HepG2 (cell line): Measurements from ENCODE around the gene JMJD8. TPM values are rescaled to one million over a fixed set of nuclear protein-coding genes. Genes with fewer than 3 reads are reported as not detected.
A peak's percentile ranks its signal among the peaks of the same experiment; 100 is the strongest.

Experiments
- ELF3 ChIP-seq: IDR thresholded peaks from 2 replicates; pipeline ENCODE4 v1.6.1; 2016; ENCODE audit warnings: missing genetic modification reagents, missing compliant biosample characterization
- ETV5 ChIP-seq: IDR thresholded peaks from 2 replicates; pipeline ENCODE4 v1.6.1; 2018; ENCODE audit warnings: missing biosample characterization, missing genetic modification reagents, inconsistent platforms, borderline replicate concordance
- GABPB1 ChIP-seq: IDR thresholded peaks from 2 replicates; pipeline ENCODE4 v1.6.1; 2016; ENCODE audit warnings: mild to moderate bottlenecking, missing genetic modification reagents, moderate library complexity, missing compliant biosample characterization
- HOXA5 ChIP-seq: sonication (generic); formaldehyde crosslinking; IDR thresholded peaks from 2 replicates; pipeline ENCODE4 v1.4.0; 2020; ENCODE audit warnings: missing genetic modification reagents
- KDM5A ChIP-seq: fragments of 200-600 bp; sonication (generic); IDR thresholded peaks from 2 replicates; pipeline ENCODE4 v1.7.0; 2018; ENCODE audit warnings: antibody characterized with exemption, mild to moderate bottlenecking, low read length, borderline replicate concordance
- PHF8 ChIP-seq: sonication (generic); formaldehyde crosslinking; IDR thresholded peaks from 2 replicates; pipeline ENCODE4 v1.5.0; 2020; ENCODE audit warnings: missing genetic modification reagents
- POLR2A ChIP-seq, 2 experiments: IDR thresholded peaks; 2 replicates each; pipeline ENCODE4 v1.6.1; 2011; ENCODE audit warnings: low read depth in 2 of 2, low read length in 2 of 2, mild to moderate bottlenecking in 1 of 2, moderate library complexity in 1 of 2; ENCODE audit not compliant: insufficient read depth in 1 of 2
- SALL1 ChIP-seq: sonication (generic); formaldehyde crosslinking; IDR thresholded peaks from 2 replicates; pipeline ENCODE4 v1.8.0; 2022; ENCODE audit warnings: mild to moderate bottlenecking, missing genetic modification reagents
- SOX5 ChIP-seq: IDR thresholded peaks from 2 replicates; pipeline ENCODE4 v1.6.1; 2016; ENCODE audit warnings: borderline replicate concordance
- SP4 ChIP-seq: sonication (generic); formaldehyde crosslinking; IDR thresholded peaks from 2 replicates; pipeline ENCODE4 v1.8.1; 2023; ENCODE audit warnings: mild to moderate bottlenecking, missing genetic modification reagents
- THAP11 ChIP-seq: IDR thresholded peaks from 2 replicates; pipeline ENCODE4 v1.6.1; 2016; ENCODE audit warnings: missing biosample characterization, missing genetic modification reagents
- THAP8 ChIP-seq: sonication (generic); formaldehyde crosslinking; IDR thresholded peaks from 2 replicates; pipeline ENCODE4 v1.5.1; 2020; ENCODE audit warnings: missing genetic modification reagents, mild to moderate bottlenecking, borderline replicate concordance
- THYN1 ChIP-seq: sonication (generic); formaldehyde crosslinking; IDR thresholded peaks from 2 replicates; pipeline ENCODE4 v1.8.1; 2023; ENCODE audit warnings: low read depth, mild to moderate bottlenecking, moderate library complexity, missing genetic modification reagents, borderline replicate concordance
- ZBTB14 ChIP-seq: sonication (generic); formaldehyde crosslinking; IDR thresholded peaks from 2 replicates; pipeline ENCODE4 v1.4.0; 2020; ENCODE audit warnings: missing genetic modification reagents
- ZNF430 ChIP-seq: sonication (generic); formaldehyde crosslinking; IDR thresholded peaks from 2 replicates; pipeline ENCODE4 v1.9.0; 2021; ENCODE audit warnings: mild to moderate bottlenecking, missing genetic modification reagents
- ZNF768 ChIP-seq: sonication (generic); formaldehyde crosslinking; IDR thresholded peaks from 2 replicates; pipeline ENCODE4 v1.4.0; 2020; ENCODE audit warnings: missing genetic modification reagents
- ZNF773 ChIP-seq: sonication (generic); formaldehyde crosslinking; IDR thresholded peaks from 2 replicates; pipeline ENCODE4 v1.4.0; 2020; ENCODE audit warnings: missing genetic modification reagents, borderline replicate concordance
- ZNF777 ChIP-seq: sonication (generic); formaldehyde crosslinking; IDR thresholded peaks from 2 replicates; pipeline ENCODE4 v1.4.0; 2020; ENCODE audit warnings: missing genetic modification reagents
- polyA plus RNA-seq, 8 experiments: library from polyadenylated mRNA; depleted of rRNA in 3 of 8; stranded (reverse) in 7 of 8; unstranded in 1 of 8; fragments of >200 nt; fragmentation: Illumina TruSeq in 4 of 8; extraction: Trizol in 4 of 8; gene quantifications; 2 replicates each; pipeline versions ENCODE4 v1.2.1 to v1.2.3, GENCODE V29; 2011 to 2016; ENCODE audit warnings: low read depth in 4 of 8, missing spikeins in 1 of 8, mixed read lengths in 1 of 8; ENCODE audit not compliant: insufficient read depth in 1 of 8
- total RNA-seq, 5 experiments: library from RNA; depleted of rRNA; stranded (reverse); fragments of >200 nt; fragmentation: Illumina TruSeq; extraction: Trizol; gene quantifications; 2 replicates each; pipeline ENCODE4 v1.2.3, GENCODE V29; 2016; ENCODE audit warnings: low read depth in 1 of 5
- TF ChIP-seq, protein P1 (sequence below): IDR thresholded peaks from 2 replicates; pipeline ENCODE4 v1.6.1; 2016; ENCODE audit warnings: missing compliant biosample characterization, missing genetic modification reagents, borderline replicate concordance
- TF ChIP-seq, protein P2 (sequence below): IDR thresholded peaks from 2 replicates; pipeline ENCODE4 v1.6.1; 2012; ENCODE audit warnings: inconsistent platforms
- TF ChIP-seq, protein P3 (sequence below): sonication (generic); formaldehyde crosslinking; IDR thresholded peaks from 2 replicates; pipeline ENCODE4 v1.4.0; 2020; ENCODE audit warnings: mild to moderate bottlenecking, missing genetic modification reagents
- TF ChIP-seq, protein P4 (sequence below): sonication (generic); formaldehyde crosslinking; IDR thresholded peaks from 2 replicates; pipeline ENCODE4 v1.5.0; 2020; ENCODE audit warnings: missing genetic modification reagents

The JMJD8 gene
- total and polyA plus RNA-seq, 2 of the 13 experiments (the other 11 are each of a cell fraction or from before 2014, with no cell fraction given), result 2.6 to 11.8 TPM

DNA sequence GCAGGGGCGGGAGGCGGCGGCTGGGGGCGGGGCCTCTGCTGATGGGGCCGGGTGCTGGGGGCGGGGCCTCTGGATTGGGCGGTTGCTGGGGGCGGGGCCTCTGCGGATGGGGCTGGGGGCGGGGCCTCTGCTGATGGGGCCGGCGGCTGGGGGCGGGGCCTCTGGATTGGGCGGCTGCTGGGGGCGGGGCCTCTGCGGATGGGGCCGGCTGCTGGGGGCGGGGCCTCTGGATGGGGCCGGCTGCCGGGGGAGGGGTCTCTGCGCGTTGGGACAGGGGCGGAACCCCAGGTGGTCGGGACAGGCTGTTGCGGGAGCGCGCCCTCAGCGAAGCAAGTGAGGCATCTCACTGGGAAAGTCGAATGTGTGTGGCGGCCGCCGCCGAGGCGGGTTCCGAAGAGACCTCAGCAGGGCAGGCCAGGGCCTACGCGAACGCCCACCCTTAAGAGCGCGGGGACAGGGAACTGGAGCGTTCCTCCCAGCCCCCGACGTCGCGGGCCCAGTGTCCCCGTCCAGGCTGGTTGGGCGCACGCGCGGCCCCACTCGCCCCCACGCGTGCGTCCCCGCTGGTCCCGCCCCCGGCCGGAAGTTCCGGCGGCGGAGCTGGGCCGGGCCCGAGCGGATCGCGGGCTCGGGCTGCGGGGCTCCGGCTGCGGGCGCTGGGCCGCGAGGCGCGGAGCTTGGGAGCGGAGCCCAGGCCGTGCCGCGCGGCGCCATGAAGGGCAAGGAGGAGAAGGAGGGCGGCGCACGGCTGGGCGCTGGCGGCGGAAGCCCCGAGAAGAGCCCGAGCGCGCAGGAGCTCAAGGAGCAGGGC is 4.1 kb downstream of the JMJD8 start, which contains the start of gene STUB1 (continued):
- TF ChIP-seq KDM5A (peak; percentile 11; the same call in 1 of the 2 replicates), THYN1 (CRISPR knock-in tag) (no peak), ZBTB14 (CRISPR knock-in tag) (peak; percentile 70; the same call in 1 of the 2 replicates), THAP8 (0 out of 2 replicates have a peak, but pooled peaks have one; percentile 43), ZNF773 (CRISPR knock-in tag) (0 out of 2 replicates have a peak, but pooled peaks have one; percentile 76), HOXA5 (CRISPR knock-in tag) (peak; percentile 47; the same call in 1 of the 2 replicates), THAP11 (CRISPR knock-in tag) (peak; percentile 59; the same call in 1 of the 2 replicates), PHF8 (CRISPR knock-in tag) (peak; percentile 64), POLR2A (IDR thresholded peaks at IDR 0.05; ENCODE audit: insufficient read depth in 1 of 2, low read depth in 2 of 2, low read length in 2 of 2) (peak; percentile 48 to 73; a peak in 3 of 4 replicates), ELF3 (CRISPR knock-in tag) (0 out of 2 replicates have a peak, but pooled peaks have one; percentile 13), SALL1 (CRISPR knock-in tag) (0 out of 2 replicates have a peak, but pooled peaks have one; percentile 27), SP4 (CRISPR knock-in tag) (peak; percentile 76; the same call in 1 of the 2 replicates), ETV5 (CRISPR knock-in tag) (peak; percentile 47), GABPB1 (CRISPR knock-in tag) (peak; percentile 86), ZNF777 (CRISPR knock-in tag) (peak; percentile 99), ZNF430 (CRISPR knock-in tag) (peak; percentile 2; the same call in 1 of the 2 replicates), SOX5 (0 out of 2 replicates have a peak, but pooled peaks have one; percentile 10), ZNF768 (CRISPR knock-in tag) (peak; percentile 63; the same call in 1 of the 2 replicates)
- TF ChIP-seq, protein P1, sequence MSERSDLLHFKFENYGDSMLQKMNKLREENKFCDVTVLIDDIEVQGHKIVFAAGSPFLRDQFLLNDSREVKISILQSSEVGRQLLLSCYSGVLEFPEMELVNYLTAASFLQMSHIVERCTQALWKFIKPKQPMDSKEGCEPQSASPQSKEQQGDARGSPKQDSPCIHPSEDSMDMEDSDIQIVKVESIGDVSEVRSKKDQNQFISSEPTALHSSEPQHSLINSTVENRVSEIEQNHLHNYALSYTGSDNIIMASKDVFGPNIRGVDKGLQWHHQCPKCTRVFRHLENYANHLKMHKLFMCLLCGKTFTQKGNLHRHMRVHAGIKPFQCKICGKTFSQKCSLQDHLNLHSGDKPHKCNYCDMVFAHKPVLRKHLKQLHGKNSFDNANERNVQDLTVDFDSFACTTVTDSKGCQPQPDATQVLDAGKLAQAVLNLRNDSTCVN (CRISPR knock-in tag), result peak; percentile 17; the same call in 1 of the 2 replicates
- TF ChIP-seq, protein P2, sequence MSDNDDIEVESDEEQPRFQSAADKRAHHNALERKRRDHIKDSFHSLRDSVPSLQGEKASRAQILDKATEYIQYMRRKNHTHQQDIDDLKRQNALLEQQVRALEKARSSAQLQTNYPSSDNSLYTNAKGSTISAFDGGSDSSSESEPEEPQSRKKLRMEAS, result peak; percentile 80
- TF ChIP-seq, protein P3, sequence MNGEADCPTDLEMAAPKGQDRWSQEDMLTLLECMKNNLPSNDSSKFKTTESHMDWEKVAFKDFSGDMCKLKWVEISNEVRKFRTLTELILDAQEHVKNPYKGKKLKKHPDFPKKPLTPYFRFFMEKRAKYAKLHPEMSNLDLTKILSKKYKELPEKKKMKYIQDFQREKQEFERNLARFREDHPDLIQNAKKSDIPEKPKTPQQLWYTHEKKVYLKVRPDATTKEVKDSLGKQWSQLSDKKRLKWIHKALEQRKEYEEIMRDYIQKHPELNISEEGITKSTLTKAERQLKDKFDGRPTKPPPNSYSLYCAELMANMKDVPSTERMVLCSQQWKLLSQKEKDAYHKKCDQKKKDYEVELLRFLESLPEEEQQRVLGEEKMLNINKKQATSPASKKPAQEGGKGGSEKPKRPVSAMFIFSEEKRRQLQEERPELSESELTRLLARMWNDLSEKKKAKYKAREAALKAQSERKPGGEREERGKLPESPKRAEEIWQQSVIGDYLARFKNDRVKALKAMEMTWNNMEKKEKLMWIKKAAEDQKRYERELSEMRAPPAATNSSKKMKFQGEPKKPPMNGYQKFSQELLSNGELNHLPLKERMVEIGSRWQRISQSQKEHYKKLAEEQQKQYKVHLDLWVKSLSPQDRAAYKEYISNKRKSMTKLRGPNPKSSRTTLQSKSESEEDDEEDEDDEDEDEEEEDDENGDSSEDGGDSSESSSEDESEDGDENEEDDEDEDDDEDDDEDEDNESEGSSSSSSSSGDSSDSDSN (CRISPR knock-in tag), result 0 out of 2 replicates have a peak, but pooled peaks have one; percentile 4
- TF ChIP-seq, protein P4, sequence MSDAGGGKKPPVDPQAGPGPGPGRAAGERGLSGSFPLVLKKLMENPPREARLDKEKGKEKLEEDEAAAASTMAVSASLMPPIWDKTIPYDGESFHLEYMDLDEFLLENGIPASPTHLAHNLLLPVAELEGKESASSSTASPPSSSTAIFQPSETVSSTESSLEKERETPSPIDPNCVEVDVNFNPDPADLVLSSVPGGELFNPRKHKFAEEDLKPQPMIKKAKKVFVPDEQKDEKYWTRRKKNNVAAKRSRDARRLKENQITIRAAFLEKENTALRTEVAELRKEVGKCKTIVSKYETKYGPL, result no peak
